ENCODE results near the gene MGAT3.
A peak's percentile ranks its signal among the peaks of the same experiment; 100 is the strongest.

The MGAT3 gene

DNA sequence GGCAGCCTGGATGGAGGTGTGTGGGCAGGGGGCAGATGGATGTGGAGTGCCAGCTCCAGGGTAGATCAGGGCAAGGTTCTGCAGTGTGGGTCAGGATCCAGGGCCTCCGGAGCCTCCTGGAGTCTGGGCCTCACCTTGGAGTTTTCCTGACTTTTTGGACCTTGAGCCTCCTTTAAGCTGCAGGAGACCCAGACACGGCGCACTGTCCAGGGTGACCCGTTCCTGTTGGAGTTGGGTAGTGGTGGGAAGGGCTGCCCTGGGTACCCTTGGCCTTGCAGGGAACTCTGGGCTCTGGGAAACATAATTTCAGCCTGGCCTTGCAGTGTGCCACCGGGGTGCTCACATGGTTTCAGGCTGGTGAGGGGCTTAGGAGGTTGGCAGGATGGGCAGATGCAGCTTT lies 17.0 kb downstream of the MGAT3 start:
- DNase-seq: no peak

DNA sequence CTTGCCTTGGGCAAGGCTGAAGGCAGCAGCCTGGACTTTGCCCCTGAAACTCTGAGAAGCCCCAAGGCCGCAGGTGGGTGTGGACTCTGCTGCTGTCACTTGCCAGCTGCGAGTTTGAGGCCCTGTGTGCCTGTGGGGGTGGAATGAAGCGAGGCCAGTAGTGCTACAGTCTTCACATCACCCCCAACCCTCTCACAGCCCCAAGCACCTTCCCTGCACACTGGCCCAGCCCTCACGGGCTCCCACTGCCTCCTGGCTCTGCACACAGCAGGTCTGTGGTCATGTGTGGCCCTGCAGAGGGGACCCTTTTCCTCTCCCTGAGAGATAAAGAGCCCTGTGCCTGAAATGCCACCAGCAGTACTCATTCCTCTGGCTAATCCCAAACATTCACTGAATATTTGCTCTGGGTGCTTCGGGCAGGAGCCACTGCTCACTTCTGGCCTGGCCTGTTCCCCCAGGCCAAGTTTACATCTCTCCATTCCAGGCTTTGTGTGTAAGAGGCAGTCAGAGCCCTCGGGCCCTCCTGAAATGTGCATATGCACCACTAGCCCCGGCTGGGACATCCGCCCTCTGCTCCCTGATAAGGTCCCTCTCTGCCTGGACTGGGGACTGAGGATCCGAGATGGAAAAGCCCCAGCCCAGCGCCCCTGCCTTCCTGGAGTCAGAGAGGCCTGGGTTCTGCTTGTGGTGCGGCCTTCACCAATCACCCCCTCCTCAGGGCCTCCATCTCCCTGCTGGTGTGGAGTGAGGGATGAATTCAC lies 17.7 kb downstream of the MGAT3 start:
- DNase-seq: no peak

DNA sequence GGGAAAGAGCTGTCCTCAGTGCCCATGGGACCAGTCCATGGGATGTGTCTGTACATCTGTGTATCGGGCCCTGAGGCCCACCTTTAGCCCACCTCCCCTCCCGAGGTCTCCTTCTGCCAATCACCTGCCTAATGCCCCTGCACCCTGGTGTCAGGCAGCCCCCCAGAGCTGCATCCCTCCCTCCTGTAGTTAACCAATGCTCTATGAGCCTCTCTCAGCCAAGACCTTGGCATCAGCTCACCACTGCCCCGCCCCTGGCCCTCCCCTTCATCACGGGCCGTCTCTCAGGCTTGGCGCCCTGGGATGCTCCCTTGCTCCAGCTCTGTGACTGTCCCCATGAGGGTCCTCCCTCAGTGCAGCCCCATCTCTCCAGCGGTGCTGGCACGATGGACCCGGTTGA lies 18.5 kb downstream of the MGAT3 start:
- DNase-seq: no peak

DNA sequence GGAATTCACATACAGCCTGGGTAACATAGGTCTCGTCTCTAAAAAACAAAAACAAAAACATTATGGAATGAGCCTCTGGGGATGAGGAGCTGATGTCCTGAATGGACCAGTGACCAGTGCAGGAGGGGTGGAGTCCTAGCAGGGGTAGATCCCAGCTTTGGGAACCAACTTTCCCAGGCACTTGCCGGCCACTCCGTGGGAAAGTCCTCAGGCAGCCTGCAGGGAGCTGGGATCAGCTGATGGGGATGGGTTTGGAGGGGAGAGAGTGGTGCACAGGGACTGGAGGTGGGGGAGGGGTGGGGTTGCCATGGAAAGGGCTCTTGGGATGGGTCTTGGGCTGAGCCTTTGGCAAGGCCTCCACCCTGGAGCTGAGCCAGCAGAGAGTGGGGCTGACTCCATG lies 19.1 kb downstream of the MGAT3 start:
- no peak for DNase-seq

DNA sequence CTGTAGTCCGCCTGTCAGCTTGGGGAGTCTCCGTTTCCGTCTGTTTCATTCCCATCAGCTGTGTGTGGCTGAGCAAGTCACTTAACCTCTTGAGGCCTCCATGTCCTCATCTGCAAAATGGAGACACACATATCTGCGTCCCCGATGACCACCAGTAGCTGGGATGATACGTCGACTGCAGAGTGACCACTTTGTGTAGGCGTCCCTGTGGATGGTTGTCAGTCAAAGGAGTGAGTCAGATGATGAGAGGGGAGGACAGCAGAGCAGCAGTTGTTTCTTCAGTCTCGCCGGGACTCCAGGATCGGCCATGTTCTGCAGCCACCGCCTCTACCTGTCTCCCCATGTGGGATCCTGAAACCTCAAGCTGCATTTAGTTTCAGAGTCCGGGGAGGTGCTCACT lies 19.9 kb downstream of the MGAT3 start:
- no peak for DNase-seq

DNA sequence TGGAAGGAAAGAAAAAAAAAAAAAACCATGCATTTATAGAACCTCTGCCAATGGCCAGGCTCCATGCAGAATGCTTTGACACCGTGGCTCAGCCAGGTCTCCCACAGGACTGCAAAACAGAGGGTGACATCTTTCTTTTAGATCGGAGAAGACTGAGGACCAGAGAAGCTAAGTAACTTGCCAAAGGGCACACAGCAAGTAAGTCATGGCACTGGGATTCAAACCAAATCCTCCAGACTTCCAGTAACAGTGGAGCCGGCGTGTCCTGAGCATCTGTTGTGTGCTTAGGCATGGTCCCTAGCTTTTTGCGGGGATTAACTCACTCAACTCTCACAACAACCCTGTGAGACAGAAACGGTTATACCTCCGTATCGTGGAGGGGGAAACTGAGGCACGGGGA lies 20.7 kb downstream of the MGAT3 start:
- no peak for DNase-seq

DNA sequence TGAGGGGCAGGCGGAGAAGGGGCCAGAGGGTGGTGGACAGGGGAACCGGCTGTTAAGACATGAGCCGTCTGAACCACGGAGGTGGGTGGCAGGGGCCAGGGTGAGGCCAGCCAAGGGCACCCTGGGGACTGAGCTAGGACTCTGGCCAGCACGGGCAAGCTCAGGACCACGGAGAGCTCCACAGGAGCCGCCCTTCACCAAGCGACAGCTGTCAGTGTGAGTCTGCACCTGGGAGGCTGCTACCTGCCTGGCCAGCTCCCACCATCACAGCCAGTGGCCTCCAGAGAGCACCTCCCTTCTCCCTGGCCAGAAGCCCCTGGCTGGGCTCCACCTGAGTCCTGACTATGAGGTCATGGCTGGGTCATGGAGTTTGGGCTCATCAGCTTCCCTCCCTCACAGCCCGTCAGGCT lies 21.6 kb downstream of the MGAT3 start:
- no peak for DNase-seq

DNA sequence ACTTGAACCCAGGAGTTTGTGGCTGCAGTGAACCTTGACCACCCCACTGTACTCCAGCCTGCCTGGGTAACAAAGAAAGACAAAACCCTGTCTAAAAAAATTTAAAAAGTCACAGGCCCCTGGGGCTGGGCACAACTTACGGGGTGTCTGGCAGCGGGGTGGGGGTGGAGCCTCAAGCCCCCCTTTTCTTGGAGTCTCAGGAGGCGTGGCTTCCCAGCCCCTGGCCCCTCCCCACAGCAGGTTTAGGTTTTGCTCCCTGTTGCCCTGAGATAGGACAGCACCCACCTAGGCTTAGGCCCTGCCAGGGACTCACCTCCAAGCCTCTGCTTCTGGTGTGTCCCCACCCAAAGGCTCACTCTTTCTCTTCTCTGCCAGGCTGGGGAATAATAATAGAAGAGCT lies 22.4 kb downstream of the MGAT3 start:
- no peak for DNase-seq

DNA sequence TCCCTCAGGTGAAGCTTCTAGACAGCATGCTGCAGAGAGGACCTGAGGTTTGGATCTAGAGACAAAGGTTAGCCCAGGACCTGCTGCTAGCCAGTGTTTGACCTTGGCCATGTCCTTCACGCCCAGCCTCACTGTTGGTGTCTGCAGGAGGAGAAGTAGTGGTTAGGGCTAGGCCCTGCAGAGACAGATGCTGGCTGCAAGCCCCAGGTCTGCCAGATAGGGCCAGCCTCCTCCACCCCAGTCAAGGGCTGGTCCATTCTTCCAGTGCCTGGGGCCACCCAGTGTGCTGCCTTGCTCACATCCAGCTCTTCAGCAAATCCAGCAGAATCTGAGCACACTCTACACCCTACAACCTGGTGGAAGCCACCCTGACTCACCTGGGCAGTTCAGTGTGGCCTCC lies 23.7 kb downstream of the MGAT3 start:
- DNase-seq: no peak

DNA sequence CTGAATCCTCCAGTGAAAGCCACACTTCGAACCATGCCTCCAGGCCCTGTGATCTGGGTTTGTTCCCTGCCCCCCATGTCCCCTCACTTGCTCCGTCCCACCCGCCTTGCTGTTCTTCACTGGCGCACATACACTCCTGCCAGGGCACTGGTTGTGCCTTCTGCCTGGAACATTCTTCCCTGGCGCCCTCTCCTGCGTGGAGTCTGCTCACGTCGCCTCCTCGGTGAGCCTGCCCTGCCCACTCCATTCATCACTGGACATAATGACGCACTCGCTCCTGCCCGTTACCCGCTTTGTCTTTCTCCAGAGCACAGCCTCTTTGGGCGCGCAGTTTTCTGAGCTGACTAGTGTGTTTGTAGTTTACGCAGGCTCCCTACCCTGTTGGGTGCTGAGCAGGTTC lies 24.2 kb downstream of the MGAT3 start:
- DNase-seq: no peak

DNA sequence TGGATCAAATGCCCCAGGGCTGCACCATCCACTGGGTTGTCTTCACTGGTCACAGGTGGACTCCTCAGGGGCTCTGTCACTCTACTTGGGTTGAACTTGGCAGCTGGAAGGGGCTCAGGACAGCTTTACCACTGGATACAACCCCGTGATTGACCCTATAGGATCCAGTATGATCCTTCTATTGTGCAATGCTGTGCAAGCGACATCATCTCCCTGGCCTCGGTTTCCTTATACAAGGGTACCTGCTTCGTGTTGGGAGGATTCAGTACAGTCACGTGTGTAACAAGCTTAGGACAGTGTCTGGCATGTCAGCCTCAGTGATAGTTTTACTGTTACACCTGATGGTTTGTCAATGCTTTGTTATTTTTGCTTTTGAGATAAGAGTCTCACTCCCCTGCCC lies 24.8 kb downstream of the MGAT3 start:
- no peak for DNase-seq

DNA sequence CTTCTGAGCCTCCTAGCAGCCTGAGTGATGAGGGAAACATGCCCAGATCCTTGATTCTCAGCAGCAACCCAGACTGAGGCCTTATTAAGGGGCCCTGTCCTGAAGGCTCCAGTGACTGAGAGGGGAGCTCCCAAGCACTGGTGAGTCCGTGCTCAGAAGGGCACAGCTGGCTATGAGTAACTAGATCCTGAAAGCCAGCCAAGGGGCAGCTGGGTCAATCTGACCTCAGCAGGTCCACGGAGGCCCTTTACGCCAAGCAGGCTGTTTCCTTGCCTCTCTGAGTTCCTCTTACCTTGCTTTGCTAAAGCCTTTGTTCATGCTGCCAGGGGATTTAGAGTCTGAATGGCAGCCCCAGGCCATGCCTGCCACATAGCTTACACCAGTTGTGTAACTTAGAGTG lies 26.0 kb downstream of the MGAT3 start:
- no peak for DNase-seq

DNA sequence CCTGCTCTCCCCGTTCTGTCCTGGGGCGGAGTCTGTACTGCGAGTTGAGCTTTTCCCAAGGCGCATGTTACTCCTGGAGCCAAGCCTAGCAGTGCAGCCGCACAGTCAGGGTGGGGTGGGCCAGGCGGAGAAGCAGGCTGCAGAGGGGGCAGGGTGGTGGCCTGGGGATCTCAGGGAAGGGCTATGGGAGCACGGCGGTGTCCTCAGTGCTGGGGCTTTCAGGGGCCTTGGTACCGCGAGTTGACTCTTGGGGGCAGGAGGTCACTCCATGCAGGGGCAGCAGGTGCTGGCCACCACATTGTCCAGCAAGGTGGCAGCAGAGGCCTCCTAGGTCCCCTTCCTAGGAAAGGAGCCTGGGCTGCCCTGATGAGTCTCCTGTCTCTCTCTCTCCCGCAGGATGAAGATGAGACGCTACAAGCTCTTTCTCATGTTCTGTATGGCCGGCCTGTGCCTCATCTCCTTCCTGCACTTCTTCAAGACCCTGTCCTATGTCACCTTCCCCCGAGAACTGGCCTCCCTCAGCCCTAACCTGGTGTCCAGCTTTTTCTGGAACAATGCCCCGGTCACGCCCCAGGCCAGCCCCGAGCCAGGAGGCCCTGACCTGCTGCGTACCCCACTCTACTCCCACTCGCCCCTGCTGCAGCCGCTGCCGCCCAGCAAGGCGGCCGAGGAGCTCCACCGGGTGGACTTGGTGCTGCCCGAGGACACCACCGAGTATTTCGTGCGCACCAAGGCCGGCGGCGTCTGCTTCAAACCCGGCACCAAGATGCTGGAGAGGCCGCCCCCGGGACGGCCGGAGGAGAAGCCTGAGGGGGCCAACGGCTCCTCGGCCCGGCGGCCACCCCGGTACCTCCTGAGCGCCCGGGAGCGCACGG lies 30.4 kb downstream of the MGAT3 start:
- no peak for DNase-seq

DNA sequence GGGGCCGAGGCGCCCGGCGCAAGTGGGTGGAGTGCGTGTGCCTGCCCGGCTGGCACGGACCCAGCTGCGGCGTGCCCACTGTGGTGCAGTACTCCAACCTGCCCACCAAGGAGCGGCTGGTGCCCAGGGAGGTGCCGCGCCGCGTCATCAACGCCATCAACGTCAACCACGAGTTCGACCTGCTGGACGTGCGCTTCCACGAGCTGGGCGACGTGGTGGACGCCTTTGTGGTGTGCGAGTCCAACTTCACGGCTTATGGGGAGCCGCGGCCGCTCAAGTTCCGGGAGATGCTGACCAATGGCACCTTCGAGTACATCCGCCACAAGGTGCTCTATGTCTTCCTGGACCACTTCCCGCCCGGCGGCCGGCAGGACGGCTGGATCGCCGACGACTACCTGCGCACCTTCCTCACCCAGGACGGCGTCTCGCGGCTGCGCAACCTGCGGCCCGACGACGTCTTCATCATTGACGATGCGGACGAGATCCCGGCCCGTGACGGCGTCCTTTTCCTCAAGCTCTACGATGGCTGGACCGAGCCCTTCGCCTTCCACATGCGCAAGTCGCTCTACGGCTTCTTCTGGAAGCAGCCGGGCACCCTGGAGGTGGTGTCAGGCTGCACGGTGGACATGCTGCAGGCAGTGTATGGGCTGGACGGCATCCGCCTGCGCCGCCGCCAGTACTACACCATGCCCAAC lies 31.2 kb downstream of the MGAT3 start:
- no peak for DNase-seq

DNA sequence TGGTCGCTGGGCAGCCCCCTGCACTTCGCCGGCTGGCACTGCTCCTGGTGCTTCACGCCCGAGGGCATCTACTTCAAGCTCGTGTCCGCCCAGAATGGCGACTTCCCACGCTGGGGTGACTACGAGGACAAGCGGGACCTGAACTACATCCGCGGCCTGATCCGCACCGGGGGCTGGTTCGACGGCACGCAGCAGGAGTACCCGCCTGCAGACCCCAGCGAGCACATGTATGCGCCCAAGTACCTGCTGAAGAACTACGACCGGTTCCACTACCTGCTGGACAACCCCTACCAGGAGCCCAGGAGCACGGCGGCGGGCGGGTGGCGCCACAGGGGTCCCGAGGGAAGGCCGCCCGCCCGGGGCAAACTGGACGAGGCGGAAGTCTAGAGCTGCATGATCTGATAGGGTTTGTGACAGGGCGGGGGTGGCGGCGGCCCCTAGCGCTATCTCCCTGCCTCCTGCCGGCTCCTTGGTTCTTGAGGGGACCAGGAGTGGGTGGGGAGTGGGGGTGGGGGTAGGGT lies 31.8 kb downstream of the MGAT3 start:
- DNase-seq: no peak

DNA sequence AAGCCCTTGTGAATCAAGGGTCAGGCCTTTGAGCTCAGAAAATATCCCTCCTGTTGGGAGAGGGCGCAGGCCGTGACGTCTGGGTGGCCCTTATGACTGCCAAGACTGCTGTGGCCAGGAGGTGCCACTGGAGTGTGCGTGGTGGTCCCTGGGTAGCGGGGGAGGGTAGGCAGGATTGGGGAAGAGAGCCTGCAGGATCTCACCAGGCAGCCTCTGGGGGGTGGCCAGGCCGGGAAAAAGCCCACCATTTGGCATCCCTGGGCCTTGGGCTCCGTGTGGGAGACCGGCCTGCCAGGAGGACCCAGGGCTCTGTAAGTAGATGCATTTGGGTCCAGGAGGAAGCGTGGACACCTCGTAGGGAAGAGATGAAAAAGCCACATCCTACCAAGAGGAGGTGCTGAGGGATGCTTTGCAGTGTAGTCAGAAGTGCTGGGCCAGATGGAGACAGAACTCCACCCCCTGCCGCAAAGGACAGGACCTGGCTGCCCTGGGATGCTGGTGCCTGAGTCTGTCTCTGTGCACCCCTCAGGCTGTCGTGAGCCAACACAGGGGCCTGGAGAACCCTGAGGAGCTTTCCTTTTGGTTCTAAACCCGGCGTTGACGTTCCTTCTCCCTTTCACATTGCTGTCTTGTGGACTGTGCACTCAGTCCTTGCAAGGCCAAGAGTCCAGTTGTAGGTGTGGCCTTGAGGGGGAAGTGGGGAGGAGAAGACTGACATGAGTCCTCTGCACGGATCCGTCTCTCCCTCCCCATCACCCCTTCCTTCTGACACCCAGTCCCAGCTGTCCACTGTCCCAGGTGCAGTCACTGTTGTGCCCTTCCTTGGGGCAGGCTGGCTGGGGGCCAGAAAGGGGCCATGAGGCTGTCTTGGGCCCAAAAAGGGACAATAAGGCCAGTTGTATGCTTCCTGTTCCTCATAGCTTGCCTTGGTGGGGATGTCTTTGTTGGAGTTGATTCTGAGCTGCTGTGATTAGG lies 32.6 kb downstream of the MGAT3 start:
- DNase-seq: no peak

DNA sequence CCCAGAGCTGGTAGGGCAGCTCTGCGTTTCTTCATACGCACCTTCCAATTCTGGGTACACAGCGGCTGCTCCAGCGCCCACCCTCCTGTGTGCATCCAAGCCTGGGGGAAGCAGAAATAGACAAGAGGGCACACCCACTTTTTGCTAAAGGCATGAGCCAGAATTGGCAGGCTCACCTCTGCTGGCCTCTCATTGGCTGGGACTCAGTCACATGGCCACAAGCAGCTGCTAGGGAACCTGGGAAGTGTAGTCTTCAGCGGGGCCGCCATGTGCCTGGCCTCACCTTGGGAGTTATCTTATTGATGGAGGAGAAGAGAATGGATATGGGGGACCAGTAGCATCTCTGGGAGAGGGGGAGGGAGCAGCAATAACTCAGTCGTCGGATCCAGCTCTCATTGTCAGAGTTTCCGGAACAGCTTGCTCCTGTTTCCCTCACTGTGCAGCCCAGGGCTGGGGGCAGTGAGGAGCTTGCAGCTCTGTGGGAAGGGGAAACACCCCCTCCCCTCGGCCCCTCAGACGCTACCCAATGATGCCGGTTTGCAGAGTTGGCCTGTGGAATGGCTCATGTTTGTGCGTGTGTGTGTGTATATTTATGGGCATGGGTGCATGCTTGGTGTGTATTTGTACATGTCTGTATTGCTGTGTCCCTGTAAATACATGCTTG lies 33.5 kb downstream of the MGAT3 start:
- DNase-seq: peak; percentile 21

DNA sequence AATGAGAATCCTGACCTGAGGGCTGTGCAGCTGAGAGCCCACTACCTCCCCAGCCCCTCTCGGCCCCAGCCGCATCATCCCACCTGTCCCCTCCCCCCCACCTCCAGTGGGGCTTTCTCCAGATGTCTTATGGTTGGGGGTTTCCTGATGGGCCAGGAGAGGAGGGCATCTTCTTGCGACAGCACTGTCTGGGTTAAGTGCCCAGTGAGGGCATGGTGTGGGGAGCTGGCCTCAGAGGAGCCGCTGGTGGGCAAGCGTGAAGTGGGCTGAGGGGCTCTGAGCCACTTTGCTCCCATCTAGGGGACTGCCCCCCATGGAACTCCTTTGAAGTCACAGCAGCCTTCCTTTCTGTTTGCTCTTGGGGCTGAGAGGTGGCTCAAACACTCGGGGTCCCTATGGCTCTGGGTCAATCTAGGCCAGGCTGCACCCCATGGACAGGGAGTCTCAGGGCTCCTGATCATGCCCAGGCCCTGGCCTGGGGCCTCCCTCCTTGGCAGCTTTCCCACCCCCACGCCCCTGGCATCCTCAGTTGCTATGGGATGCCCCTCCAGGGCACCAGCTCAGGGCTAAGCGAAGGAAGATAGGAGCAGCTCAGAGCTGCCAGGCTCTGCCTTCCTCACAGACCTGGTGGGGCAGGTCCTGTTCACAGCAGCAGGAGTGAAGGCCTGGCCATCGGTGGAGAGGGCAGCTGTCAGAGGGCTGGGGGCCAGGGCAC lies 34.3 kb downstream of the MGAT3 start:
- no peak for DNase-seq

DNA sequence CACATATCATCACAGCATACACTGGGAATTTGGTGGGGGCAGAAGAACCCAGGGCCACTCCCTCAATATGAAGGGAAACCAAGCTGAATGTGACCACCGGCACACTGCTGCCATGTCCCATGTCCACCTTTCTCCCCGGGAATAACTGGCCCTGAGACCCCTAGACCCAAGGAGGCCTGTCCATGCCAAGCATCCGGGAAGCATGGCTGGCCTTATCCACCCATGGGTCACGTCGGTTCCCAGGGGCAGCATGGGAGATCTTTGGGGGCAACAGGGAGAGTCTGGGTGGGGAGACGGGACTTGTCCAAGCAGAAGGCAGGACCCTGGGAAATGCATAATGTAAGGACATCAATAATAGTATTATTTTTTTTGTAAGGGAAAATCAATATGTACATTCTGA lies 34.9 kb downstream of the MGAT3 start:
- DNase-seq: no peak

DNA sequence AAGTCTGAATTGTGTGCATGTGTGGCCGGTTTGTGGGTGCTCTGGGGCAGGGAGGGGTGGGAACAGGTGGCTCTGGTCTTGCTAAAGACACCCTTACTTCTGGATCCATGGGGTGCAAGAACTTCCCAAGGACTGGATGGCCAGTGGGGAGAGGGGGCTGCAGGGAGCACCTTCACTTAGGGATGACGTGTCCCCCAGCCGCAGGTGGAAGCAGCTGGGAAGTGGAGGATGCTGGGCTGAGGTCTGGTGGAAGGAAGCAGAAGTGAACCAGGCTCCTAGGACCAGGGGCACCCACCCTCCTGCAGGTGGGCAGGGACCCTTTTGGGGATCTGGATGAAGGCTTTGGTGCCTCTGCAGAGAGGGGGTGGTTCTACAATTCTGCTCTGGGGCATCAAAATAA lies 35.4 kb downstream of the MGAT3 start:
- no peak for DNase-seq

DNA sequence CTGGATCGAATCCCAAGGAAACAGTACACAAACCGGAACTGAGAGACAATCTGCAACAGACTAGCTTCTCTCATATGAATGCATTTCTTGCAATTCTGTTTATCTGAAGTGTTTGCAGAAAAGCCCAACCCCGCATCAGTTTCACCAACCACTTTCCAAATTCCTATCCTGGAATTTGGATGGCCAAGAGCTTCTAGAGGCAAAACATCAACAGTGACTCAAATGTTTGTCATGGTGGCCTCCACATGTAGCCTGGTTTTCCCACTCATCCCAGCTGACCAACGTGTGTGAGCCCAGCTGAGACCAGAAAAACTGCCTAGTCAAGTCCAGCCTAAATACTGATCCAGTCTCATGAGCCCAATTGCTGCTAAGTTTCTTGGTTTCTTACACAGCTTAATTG lies 36.9 kb downstream of the MGAT3 start:
- no peak for DNase-seq
